Spleen (tissue), 11 donors: ENCODE results near the gene MYO3B. TPM values are rescaled to one million over a fixed set of nuclear protein-coding genes. Genes with fewer than 3 reads are reported as not detected.

Experiments used
- DNase-seq: peaks from one replicate; pipeline ENCODE4 v3.0.0-alpha.2; 2020
- H3K27ac ChIP-seq, 8 donors: fragments of 200-600 bp; sonication (generic) in 7 of 8; 1 replicate in 4 of 8; 2 replicates in 4 of 8; pipeline versions ENCODE4 v1.5.0 to v1.8.0; 2016 to 2021; ENCODE audit warnings: inconsistent platforms in 4 of 8, mild to moderate bottlenecking in 4 of 8, moderate library complexity in 1 of 8
- H3K27me3 ChIP-seq, 7 donors: fragments of 200-600 bp; sonication (generic) in 6 of 7; replicated peaks in 1 of 7; 1 replicate in 4 of 7; 2 replicates in 3 of 7; pipeline versions ENCODE4 v1.5.0 to v1.8.0; 2016 to 2021; ENCODE audit warnings: inconsistent platforms in 3 of 7, mild to moderate bottlenecking in 1 of 7
- H3K36me3 ChIP-seq, 6 donors: fragments of 200-600 bp; sonication (generic) in 5 of 6; 1 replicate in 4 of 6; 2 replicates in 2 of 6; pipeline versions ENCODE4 v1.5.0 to v1.8.0; 2016 to 2021; ENCODE audit warnings: inconsistent platforms in 2 of 6
- H3K4me1 ChIP-seq, 6 donors: fragments of 200-600 bp; sonication (generic) in 5 of 6; 1 replicate in 3 of 6; 2 replicates in 3 of 6; pipeline versions ENCODE4 v1.5.0 to v1.8.0; 2016 to 2021; ENCODE audit warnings: inconsistent platforms in 3 of 6
- H3K4me3 ChIP-seq, 8 donors: fragments of 200-600 bp; sonication (generic) in 7 of 8; 1 replicate in 4 of 8; 2 replicates in 4 of 8; pipeline versions ENCODE4 v1.5.0 to v1.8.0; 2016 to 2021; ENCODE audit warnings: inconsistent platforms in 4 of 8, mild to moderate bottlenecking in 4 of 8, moderate library complexity in 2 of 8
- H3K9me3 ChIP-seq, 8 donors: fragments of 200-600 bp; sonication (generic) in 7 of 8; 1 replicate in 4 of 8; 2 replicates in 4 of 8; pipeline versions ENCODE4 v1.5.0 to v1.8.0; 2016 to 2021; ENCODE audit warnings: inconsistent platforms in 4 of 8
- CTCF ChIP-seq, 11 experiments: fragments of 200-600 bp in 7 of 11; fragments of 450-650 bp in 4 of 11; sonication (generic) in 4 of 11; IDR thresholded peaks in 8 of 11; conservative IDR thresholded peaks in 3 of 11; 1 replicate in 7 of 11; 2 replicates in 4 of 11; pipeline versions ENCODE4 v1.4.0 to v1.8.0; 2016 to 2021; ENCODE audit warnings: antibody characterized with exemption in 11 of 11, inconsistent platforms in 4 of 11, mild to moderate bottlenecking in 1 of 11
- POLR2A ChIP-seq, 3 donors: fragments of 450-650 bp; IDR thresholded peaks; one replicate each; pipeline ENCODE4 v1.5.1; 2017; ENCODE audit warnings: antibody characterized with exemption in 3 of 3, mild to moderate bottlenecking in 1 of 3
- POLR2AphosphoS5 ChIP-seq, 3 donors: sonication (generic); formaldehyde crosslinking; IDR thresholded peaks; one replicate each; pipeline ENCODE4 v1.5.1; 2017; ENCODE audit warnings: antibody characterized with exemption in 3 of 3
- whole genome bisulfite sequencing, 5 donors: extraction: QIAGEN DNeasy Blood & Tissue Kit in 3 of 5; methylation state at CpG; one replicate each; pipeline versions ENCODE4 v1.1.5 to v1.1.7; 2013 to 2018; 5-methylcytosine and 5-hydroxymethylcytosine counted together
- intact Hi-C: fragments of 100-400 bp; cut with DNase I; formaldehyde crosslinking; loops from one replicate; pipeline ENCODE4 v1.15.0; 2023; ENCODE audit warnings: low total_unique reads
- polyA plus RNA-seq, 3 donors: library from polyadenylated mRNA; stranded (reverse); fragments of 200-250 nt; gene quantifications; one replicate each; pipeline ENCODE4 v1.2.1, GENCODE V29; 2013
- total RNA-seq, 7 donors: library from RNA; depleted of rRNA in 3 of 7; stranded (reverse); fragments of >200 nt in 3 of 7; fragmentation: NEBNext Ultra II Directional in 4 of 7; extraction: Animal tissue kit (Norgen Biotek cat#: 25700) in 4 of 7; gene quantifications; one replicate each; pipeline versions ENCODE4 v1.1.0 to v1.2.1, GENCODE V29; 2016 to 2021
- donor health status: healthy with polysubstance abuse.
- donor health status: DM: no; HTN: no; CAD: no; lungs with moderate emphysema.
- donor health status: DM: no; HTN: no; CAD: no.
- donor health status: Bipolar disorder and iron deficiency.
- donor health status: healthy.
- donor health status: DM: no; HTN: no; CAD: no.
- donor health status: DM: yes; HTN: yes; CAD: no.

Gene MYO3B
- total and polyA plus RNA-seq, 10 donors: 0.03 to 2.0 (median 0.58) TPM; not detected in 4

- no peak for DNase-seq
- H3K9me3 ChIP-seq: peaks cover 0 to 4% (median 0%) of the 10 kb centered on the region in 8 donors
- no peaks in the 10 kb centered on the region for H3K27me3 ChIP-seq
- no peak overlapping the region for H3K4me3 ChIP-seq
- WGBS, 5 donors: 88 to 94% (median 92%) methylated on average over 6 of the region's 6 CpGs
- no peaks in the 10 kb centered on the region for H3K36me3 ChIP-seq
- no peaks in the 10 kb centered on the region for H3K4me1 ChIP-seq
- TF ChIP-seq POLR2AphosphoS5 (IDR thresholded peaks at IDR 0.05): no peak
- TF ChIP-seq POLR2A (IDR thresholded peaks at IDR 0.05): no peak
- TF ChIP-seq CTCF (IDR thresholded peaks at IDR 0.05 in 8 of 11, conservative IDR thresholded peaks at IDR 0.05 in 3 of 11): no peak
- H3K27ac ChIP-seq: no peak overlapping the region
- intact Hi-C loops: no loop called here
Observed at GRCh38 chr2:170475878-170476277, 297.9 kb downstream of the MYO3B start.

- intact Hi-C loops: no loop called here
- H3K27me3 ChIP-seq: no peaks in the 10 kb centered on the region
- 66 to 70% (median 68%) methylated on average over 4 of the region's 4 CpGs for WGBS, 5 donors
- H3K36me3 ChIP-seq: no peaks in the 10 kb centered on the region
- DNase-seq: no peak
- no peak for TF ChIP-seq CTCF (IDR thresholded peaks at IDR 0.05 in 8 of 11, conservative IDR thresholded peaks at IDR 0.05 in 3 of 11)
- no peak for TF ChIP-seq POLR2A (IDR thresholded peaks at IDR 0.05)
- TF ChIP-seq POLR2AphosphoS5 (IDR thresholded peaks at IDR 0.05): no peak
- H3K4me3 ChIP-seq: no peak overlapping the region
- H3K9me3 ChIP-seq: no peaks in the 10 kb centered on the region
- no peaks in the 10 kb centered on the region for H3K4me1 ChIP-seq
- no peak overlapping the region for H3K27ac ChIP-seq
Observed at GRCh38 chr2:170477630-170478029, 299.7 kb downstream of the MYO3B start.

- no peak overlapping the region for H3K27ac ChIP-seq
- H3K27me3 ChIP-seq: no peaks in the 10 kb centered on the region
- H3K4me1 ChIP-seq: no peaks in the 10 kb centered on the region
- no peak overlapping the region for H3K4me3 ChIP-seq
- H3K36me3 ChIP-seq: no peaks in the 10 kb centered on the region
- TF ChIP-seq POLR2A (IDR thresholded peaks at IDR 0.05): no peak
- TF ChIP-seq POLR2AphosphoS5 (IDR thresholded peaks at IDR 0.05): no peak
- TF ChIP-seq CTCF (IDR thresholded peaks at IDR 0.05 in 8 of 11, conservative IDR thresholded peaks at IDR 0.05 in 3 of 11): no peak
- WGBS, 5 donors: 71 to 88% (median 84%) methylated on average over 4 of the region's 4 CpGs
- no peak for DNase-seq
- H3K9me3 ChIP-seq: no peaks in the 10 kb centered on the region
- intact Hi-C loops: no loop called here
Observed at GRCh38 chr2:170481201-170481600, 303.3 kb downstream of the MYO3B start.

GRCh38 chr2:170484552-170484951 is 306.6 kb downstream of the MYO3B start:
- no peaks in the 10 kb centered on the region for H3K9me3 ChIP-seq

More at GRCh38 chr2:170484552-170484951, 306.6 kb downstream of the MYO3B start:
- H3K4me1 ChIP-seq: no peaks in the 10 kb centered on the region
- intact Hi-C loops: no loop called here
- no peak for DNase-seq
- H3K36me3 ChIP-seq: no peaks in the 10 kb centered on the region
- H3K27me3 ChIP-seq: no peaks in the 10 kb centered on the region
- H3K27ac ChIP-seq: no peak overlapping the region
- H3K4me3 ChIP-seq: no peak overlapping the region
- TF ChIP-seq POLR2A (IDR thresholded peaks at IDR 0.05) (no peak), POLR2AphosphoS5 (IDR thresholded peaks at IDR 0.05) (no peak), CTCF (IDR thresholded peaks at IDR 0.05 in 8 of 11, conservative IDR thresholded peaks at IDR 0.05 in 3 of 11) (no peak)
